ENCODE results near the gene SCG2.
"Not testable (repeated sequence)": the region's sequence is repeated elsewhere in the genome, so short reads cannot be mapped to it uniquely, and the experiment has no call there.

SCG2 gene

GRCh38 chr2:223612501-223612900 is 10.3 kb upstream of the SCG2 start:
- DNase-seq: no peak

- DNase-seq: no peak
Observed at GRCh38 chr2:223611061-223611460, 8.9 kb upstream of the SCG2 start.

- DNase-seq: no peak
Observed at GRCh38 chr2:223607476-223607875, 5.3 kb upstream of the SCG2 start.

DNA sequence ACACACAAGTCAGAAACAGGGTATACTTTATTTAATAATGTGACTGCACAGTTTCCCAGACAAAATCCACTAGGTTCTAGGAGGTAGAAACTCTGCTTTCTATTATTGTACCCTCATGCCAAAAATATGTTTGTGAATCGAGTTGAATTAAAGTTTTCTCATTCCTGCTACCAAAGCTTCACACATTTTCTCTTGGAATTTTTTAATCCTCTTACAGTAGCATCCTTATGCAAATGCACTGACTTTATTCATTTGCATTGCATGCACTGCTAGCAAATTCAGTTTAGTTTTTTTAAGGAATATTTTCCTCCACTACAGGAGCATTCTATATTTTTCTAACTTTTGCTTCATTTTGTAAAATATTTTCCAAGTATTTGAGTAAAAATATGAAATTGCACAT is 4.8 kb upstream of the SCG2 start:
- no peak for DNase-seq

- DNase-seq: no peak
Observed at GRCh38 chr2:223604231-223604630, 2.1 kb upstream of the SCG2 start.

GRCh38 chr2:223602972-223603371 is 811 bp upstream of the SCG2 start:
- no peak for DNase-seq

- no peak for DNase-seq
Observed at GRCh38 chr2:223601018-223601417, 1.1 kb downstream of the SCG2 start.

GRCh38 chr2:223599640-223600380 is 2.4 kb downstream of the SCG2 start:
- DNase-seq: no peak

DNA sequence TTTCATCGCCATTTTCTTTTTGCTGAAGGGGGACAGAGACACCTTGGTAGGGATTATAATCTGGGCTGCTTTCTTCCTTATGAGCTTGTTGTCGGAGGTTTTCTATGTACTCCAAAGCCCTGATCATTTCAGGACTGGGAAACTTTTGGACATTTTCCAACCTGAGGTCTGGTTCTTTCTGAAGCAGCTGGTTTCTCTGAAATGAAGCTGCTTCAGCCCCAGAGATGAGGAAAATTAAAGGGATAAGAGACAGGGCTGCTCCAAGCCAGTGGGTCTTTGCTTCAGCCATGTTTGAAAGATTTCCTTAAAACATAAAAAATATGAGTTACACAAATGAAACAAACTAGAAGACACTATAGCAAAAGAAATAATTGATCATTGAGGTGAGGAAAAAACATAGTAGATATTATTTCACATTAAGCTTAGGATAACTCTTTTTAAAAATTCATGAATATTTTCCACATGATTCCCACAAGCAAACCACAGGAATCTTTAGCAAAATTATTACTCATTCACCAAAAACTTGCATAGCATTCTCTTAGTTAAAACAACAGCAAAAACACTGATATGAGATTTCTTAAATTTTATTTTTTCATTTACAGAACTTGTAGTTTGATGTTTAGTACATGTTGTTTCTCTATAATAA is 3.0 kb downstream of the SCG2 start:
- no peak for DNase-seq

DNA sequence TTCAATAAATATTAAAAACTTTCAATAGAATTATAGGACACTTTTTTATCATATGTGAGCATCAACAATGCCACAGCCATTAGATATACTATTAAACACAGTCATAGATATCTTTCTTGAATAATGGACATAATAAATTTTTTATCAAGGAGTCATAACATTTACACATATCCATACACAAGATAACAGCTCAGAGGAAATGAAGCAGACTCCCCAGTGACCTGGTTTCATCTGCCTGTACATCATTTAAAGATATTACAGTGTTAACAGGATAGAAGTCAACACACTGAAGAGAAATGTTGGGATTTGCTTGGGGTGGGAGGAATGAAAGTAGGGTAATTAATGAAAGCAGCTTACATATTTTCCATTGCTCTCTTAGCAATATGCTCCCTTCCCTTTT is 5.1 kb downstream of the SCG2 start:
- no peak for DNase-seq

GRCh38 chr2:223596208-223596607 is 6.0 kb downstream of the SCG2 start:
- DNase-seq: no peak

GRCh38 chr2:223594831-223595230 is 7.3 kb downstream of the SCG2 start:
- no peak for DNase-seq

DNA sequence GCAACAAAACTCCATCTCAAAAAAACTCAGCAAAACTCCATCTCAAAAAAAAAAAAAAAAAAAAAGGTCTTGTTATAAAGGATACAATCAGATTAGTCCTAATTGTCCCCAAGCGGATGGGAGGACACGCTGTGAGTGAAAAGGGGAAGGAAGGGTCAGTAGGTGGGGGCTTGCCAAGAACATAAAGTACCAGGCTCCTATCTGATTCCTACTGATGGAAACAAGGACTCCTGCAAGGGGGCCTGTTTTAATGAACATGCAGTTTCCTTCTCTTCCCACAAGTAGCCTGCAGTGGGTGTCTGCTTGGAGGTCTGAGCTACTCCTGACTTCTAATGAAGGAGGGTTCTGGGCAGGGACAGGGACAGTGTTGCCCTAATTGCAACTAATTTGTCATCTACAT is 7.9 kb downstream of the SCG2 start:
- DNase-seq: no peak

DNA sequence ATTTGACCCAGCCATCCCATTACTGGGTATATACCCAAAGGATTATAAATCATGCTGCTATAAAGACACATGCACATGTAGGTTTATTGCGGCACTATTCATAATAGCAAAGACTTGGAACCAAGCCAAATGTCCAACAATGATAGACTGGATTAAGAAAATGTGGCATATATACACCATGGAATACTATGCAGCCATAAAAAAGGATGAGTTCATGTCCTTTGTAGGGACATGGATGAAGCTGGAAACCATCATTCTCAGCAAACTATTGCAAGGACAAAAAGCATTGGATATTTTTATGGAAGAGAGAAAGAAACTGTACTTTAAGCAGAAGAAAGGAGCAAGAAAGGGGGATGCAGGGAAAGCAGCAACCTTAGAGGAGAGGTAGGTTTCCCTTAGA is 9.5 kb downstream of the SCG2 start:
- not testable (repeated sequence) for DNase-seq

- no peak for DNase-seq
Observed at GRCh38 chr2:223591596-223591995, 10.6 kb downstream of the SCG2 start.

GRCh38 chr2:223590964-223591363 is 11.2 kb downstream of the SCG2 start:
- no peak for DNase-seq

GRCh38 chr2:223589901-223590300 is 12.3 kb downstream of the SCG2 start:
- no peak for DNase-seq

GRCh38 chr2:223588251-223588650 is 13.9 kb downstream of the SCG2 start:
- DNase-seq: no peak

DNA sequence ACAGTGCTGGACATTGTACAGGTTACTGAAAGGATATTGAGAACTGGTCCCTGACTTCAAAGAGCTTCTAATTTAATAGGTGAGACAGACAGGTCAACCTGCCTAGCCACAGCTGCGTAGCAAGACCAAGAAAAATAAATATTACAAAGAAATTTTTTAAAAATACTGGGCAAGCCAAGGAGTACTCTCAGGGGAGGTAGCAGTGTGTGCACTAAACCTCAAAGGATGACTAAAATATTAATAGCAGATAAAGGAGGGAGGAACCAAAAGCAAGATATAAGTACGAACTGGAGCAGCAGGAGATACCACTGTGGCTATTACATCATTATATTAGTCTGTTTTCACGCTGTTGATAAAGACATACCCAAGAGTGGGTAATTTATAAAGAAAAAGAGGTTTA is 14.9 kb downstream of the SCG2 start:
- DNase-seq: no peak

- DNase-seq: no peak
Observed at GRCh38 chr2:223586261-223586660, 15.9 kb downstream of the SCG2 start.

GRCh38 chr2:223585666-223586065 is 16.5 kb downstream of the SCG2 start:
- no peak for DNase-seq

DNA sequence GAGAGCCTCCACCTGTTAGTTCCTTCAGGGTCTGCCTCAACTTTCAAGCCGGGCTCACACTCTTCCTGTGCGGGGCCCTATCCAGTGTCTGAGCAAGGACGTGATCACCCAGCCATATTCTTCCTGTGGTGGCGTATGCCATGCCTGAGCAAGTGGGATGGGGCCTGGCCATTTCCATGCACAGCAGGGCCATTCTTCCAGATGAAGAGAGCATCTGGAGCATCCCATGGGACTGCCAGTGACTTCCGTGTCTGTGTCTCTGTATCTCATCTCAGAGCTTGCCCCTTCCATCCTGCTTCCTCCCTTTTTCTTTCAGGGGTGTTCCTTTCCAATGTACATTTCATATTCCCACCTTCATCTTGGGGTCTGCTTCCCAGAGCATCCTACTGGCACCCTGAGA is 20.2 kb downstream of the SCG2 start:
- DNase-seq: no peak

GRCh38 chr2:223580951-223581350 is 21.2 kb downstream of the SCG2 start:
- no peak for DNase-seq

DNA sequence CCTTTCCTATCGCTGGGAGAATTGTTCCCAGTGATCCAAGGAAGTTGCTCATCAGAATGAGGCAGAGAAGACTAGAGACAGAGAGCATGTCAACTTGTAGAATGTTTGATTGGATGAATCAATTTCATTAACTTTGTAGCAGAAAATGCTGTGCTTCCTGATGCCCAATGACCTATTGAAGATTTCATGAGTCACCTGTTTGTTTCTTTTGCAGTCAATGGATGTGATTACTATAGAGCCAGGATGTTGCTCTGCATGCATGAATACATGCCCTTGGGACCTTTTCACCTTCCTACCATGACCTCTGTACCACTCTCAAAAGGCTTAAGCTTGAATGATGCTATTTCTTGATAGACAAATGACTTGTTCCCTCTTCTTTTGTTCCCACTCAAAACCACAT is 23.3 kb downstream of the SCG2 start:
- no peak for DNase-seq

- DNase-seq: no peak
Observed at GRCh38 chr2:223576873-223577272, 25.3 kb downstream of the SCG2 start.

All from central memory CD4-positive, alpha-beta T cell (primary cell).